Mesodermal cell (in vitro differentiated cells): Measurements from ENCODE around the gene ZNF341.

Source experiments
- H3K27ac ChIP-seq: 2 replicates; pipeline ENCODE4 v1.7.0; 2013; ENCODE audit warnings: mild to moderate bottlenecking, low read depth, low read length, moderate library complexity; ENCODE audit not compliant: severe bottlenecking
- H3K36me3 ChIP-seq: 2 replicates; pipeline ENCODE4 v1.7.1; 2013; ENCODE audit warnings: mild to moderate bottlenecking, low read length, moderate library complexity; ENCODE audit not compliant: control insufficient read depth, insufficient read depth
- H3K4me1 ChIP-seq: one replicate; pipeline ENCODE4 v1.7.1; 2013; ENCODE audit warnings: mild to moderate bottlenecking, low read length; ENCODE audit not compliant: insufficient read depth, control insufficient read depth, poor library complexity, severe bottlenecking
- H3K4me3 ChIP-seq: 2 replicates; pipeline ENCODE4 v1.7.0; 2013; ENCODE audit warnings: low read length, control low read depth, mild to moderate bottlenecking; ENCODE audit not compliant: insufficient read depth, poor library complexity, severe bottlenecking; ENCODE audit errors: extremely low read depth
- H3K9me3 ChIP-seq: 2 replicates; pipeline ENCODE4 v1.7.1; 2013; ENCODE audit warnings: mild to moderate bottlenecking, low read length, moderate library complexity; ENCODE audit not compliant: control insufficient read depth
- WGBS, 2 experiments: methylation state at CpG; one replicate each; pipeline ENCODE4 v1.1.5; 2013; ENCODE audit warnings: missing lambda C conversion rate in 2 of 2; ENCODE audit not compliant: insufficient coverage in 2 of 2; 5-methylcytosine and 5-hydroxymethylcytosine counted together

ZNF341 gene

DNA sequence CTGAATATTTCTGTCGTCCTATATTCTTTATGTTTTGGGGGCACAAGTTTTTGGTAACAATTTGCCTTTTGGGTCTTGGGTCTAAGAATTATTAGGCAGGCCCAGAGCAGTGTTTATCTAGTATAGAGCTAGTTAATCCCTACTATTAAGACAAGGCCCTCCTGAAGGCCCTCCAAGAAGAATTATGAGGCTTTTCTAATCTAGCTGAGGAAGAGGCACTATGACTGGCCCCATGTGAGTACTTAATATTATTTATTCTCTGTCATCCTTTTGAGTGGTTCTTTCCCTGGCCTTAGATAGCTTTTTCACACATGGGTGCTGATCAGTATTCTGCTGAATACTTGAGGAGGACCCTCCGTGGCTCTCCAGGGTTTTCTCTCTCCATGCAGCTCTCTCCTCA lies 104.5 kb downstream of the ZNF341 start:
- 83 to 100% methylated on average over 1 to 2 of the region's 2 CpGs for WGBS, 2 experiments
- H3K9me3 ChIP-seq: peaks cover 7% of the 10 kb centered on the region
- no peak overlapping the region for H3K27ac ChIP-seq
- H3K4me3 ChIP-seq: no peak overlapping the region
- H3K36me3 ChIP-seq: peaks cover 45% of the 10 kb centered on the region
- H3K4me1 ChIP-seq: peaks cover 3% of the 10 kb centered on the region

DNA sequence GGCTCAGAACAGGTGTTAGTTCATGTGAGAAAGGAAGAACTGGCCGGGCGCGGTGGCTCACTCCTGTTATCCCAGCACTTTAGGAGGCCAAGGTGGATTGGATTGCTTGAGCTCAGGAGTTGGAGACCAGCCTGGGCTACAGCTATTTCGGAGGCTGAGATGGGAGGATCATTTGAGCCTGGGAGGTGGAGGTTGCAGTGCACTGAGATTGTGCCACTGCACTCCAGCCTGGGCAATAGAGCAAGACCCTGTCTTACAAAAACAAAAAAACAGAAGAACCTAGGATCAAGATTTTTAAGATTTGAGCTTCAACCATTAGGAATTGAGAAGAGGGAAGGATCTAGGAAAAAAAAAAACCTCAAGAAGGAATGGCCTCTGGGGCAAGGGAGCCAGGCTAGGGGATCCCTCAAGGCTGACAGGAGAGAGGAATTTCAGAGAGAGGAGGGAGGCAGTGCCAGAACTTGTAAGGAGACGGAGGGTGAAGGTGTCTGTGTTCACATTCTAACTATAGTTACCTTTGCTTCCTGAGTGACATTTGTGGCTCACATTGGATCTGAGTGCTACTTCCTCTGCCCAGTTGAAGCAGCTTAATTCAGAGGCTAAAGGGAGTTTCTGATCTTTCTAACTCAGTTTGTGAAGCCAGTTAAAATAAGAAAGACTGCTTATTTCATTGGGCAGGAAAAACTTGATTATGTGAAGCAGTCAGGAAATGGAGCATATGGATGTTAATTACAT lies 105.5 kb downstream of the ZNF341 start:
- Histone ChIP-seq H3K4me1 (peaks cover 11% of the 10 kb centered on the region), H3K9me3 (peaks cover 7% of the 10 kb centered on the region), H3K27ac (no peak overlapping the region), H3K4me3 (no peak overlapping the region), H3K36me3 (peaks cover 37% of the 10 kb centered on the region)
- WGBS, 2 experiments: 100% methylated on average over 2 to 3 of the region's 5 CpGs

DNA sequence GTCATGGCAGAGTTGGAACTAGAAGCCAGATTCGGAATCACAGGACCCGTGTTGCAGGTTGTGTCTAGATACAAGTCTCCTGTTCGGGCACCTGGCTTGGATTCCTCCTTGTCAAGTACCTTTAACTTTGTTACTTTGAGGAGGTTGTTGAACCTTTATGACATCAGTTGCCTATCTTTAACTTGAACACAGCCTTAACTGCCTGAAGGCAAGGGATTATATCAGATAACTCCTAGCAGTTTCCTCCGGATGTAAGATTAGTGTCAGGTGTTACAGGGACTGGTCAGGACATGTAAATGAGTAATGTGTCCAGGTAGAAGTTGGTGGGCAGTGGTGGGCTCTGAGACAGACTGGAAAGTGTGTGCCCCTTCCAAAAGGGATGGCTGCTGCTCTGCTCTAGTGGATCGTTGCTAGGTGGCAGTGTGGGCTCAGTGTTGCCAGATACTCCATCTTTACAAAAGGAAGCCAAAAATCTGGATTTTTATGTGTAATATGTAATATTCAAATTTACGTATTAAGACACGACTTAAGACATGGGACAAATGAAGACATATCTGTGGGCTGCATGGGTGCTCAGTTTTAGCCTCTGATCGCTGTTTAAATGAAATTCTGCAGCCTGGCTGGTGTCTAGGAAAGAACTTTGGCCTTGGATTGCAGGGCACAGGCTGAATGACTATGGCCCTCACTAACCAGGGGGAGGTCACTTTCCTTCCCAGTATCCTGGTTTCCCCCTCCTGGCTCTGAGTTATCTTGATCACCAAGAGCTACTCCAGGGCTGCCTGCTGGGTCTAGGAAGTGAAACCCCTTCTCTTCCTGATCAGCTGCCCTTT lies 106.5 kb downstream of the ZNF341 start:
- Histone ChIP-seq H3K9me3 (peaks cover 7% of the 10 kb centered on the region), H3K4me3 (no peak overlapping the region), H3K27ac (no peak overlapping the region), H3K4me1 (peaks cover 20% of the 10 kb centered on the region), H3K36me3 (peaks cover 30% of the 10 kb centered on the region)
- 83 to 96% methylated on average over 5 to 6 of the region's 8 CpGs for WGBS, 2 experiments

DNA sequence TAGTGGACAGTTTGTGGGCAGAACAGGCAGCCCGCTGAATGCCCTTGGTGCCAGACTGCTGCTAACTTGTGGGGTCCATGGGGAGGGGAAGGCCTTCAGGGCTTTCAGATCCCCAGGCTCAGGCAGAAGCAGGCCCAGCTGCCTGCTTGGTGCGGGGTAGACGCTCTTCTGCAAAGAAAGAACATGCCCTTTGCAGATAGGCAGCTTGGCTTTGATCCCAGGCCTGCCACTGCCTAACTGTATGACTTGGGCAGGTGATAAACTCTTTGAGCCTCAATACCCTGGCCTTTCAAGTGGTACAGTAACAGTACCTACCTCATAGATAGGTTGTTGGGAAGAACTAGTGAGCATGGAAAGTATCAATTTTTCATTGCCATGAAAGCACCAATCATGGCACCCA lies 107.8 kb downstream of the ZNF341 start:
- WGBS, 2 experiments: 97 to 100% methylated on average over 3 of the region's 3 CpGs
- peaks cover 7% of the 10 kb centered on the region for H3K9me3 ChIP-seq
- peaks cover 18% of the 10 kb centered on the region for H3K36me3 ChIP-seq
- peaks cover 29% of the 10 kb centered on the region for H3K4me1 ChIP-seq
- H3K27ac ChIP-seq: no peak overlapping the region
- no peak overlapping the region for H3K4me3 ChIP-seq

- no peak overlapping the region for H3K4me3 ChIP-seq
- peaks cover 14% of the 10 kb centered on the region for H3K36me3 ChIP-seq
- H3K9me3 ChIP-seq: peaks cover 2% of the 10 kb centered on the region
- WGBS, 2 experiments: 95 to 98% methylated on average over 5 to 6 of the region's 7 CpGs
- peaks cover 29% of the 10 kb centered on the region for H3K4me1 ChIP-seq
- no peak overlapping the region for H3K27ac ChIP-seq
These were observed 108.4 kb downstream of the ZNF341 start for GRCh38 chr20:33840160-33840559.

DNA sequence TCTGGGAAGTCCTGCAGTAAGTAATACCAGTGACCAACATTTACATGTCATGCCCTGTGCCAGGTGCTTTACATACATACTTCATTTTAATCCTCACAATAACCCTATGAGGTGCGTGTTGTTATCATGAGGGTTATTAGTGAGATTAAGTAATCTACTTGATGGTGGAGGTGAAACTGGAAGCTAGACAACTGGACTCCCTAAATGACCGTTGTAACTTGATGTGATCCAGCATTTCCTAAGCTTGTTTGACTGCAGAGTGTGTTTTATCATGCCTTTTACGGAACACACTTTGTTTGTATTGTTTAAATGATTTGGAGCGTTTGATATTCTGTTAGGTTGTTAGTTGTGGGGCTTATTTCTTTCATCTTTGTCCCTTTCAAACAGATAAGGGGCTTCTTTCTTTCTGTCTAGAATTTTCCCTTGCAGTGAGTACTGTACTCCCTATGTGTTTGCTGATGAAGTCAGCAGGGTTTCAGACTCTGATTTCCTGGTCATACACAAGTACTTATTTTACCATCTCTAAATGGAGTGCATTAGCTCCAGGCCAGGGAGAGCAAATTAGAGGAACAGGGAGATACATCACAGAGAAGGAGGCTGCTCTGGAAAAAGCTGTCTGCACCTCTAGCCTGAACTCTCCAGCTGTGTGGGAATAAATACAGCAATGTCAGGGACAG lies 109.1 kb downstream of the ZNF341 start:
- WGBS, 2 experiments: 100% methylated on average over 1 of the region's 4 CpGs
- H3K4me1 ChIP-seq: peaks cover 29% of the 10 kb centered on the region
- no peak overlapping the region for H3K27ac ChIP-seq
- no peak overlapping the region for H3K4me3 ChIP-seq
- peaks cover 9% of the 10 kb centered on the region for H3K36me3 ChIP-seq
- H3K9me3 ChIP-seq: no peaks in the 10 kb centered on the region

GRCh38 chr20:33841436-33841799 lies 109.6 kb downstream of the ZNF341 start:
- Histone ChIP-seq H3K36me3 (peaks cover 10% of the 10 kb centered on the region), H3K9me3 (no peaks in the 10 kb centered on the region), H3K4me1 (peaks cover 29% of the 10 kb centered on the region), H3K4me3 (no peak overlapping the region), H3K27ac (no peak overlapping the region)
- 89 to 90% methylated on average over 3 to 4 of the region's 4 CpGs for WGBS, 2 experiments
